HG02870 (cell line): Measurements from ENCODE around the gene TOM1.

Source experiments
- ATAC-seq: cut with Tn5 transposase; IDR thresholded peaks from one replicate; pipeline ENCODE4 v1.9.1; 2021; ENCODE audit warnings: mild to moderate bottlenecking, moderate library complexity; ENCODE audit not compliant: unreplicated experiment

TOM1 gene

DNA sequence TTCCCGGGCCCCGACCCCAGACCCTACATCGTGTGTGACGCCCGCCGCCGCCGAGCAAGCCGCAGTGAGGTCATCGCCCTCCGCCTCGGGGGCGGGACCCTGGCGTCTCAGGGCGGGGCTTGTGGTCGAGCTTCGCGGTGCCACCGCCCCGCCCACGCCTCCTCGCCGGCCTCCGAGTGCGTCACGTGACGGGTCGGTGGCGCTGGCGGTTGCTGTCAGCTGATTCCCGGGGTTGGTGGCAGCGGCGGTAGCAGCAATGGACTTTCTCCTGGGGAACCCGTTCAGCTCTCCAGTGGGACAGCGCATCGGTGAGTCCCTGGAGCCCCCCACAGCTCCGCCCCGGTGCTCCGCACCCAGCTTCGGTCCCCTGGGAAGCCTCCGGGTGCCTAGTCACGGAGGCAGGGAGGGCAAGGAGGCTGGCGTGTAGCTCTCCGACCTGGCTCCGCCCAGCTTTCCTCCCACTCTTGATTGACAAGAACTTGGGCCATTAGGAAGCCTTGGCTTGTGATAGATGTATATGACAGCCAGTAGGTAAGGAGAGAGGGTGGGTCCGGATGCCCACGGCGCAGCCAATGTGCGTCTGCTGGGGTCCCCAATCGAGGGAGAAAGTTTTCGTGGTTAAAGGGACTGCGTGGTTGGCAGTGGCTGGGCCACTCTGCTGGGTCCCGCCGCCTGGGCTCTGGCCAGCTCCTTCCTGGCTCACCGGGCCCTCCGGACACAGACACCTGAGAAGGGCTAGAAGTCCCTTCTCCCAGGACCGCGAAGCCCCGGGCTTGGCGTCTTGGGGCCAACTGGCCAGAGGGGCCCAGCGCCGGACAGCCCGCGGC, at the start of gene TOM1:
Gene TOM1 (plus strand): TSS at position 222 of the 827 bp plus-strand sequence. CDS start 35 bp downstream, at position 257.
- peak; percentile 97 for ATAC-seq

GRCh38 chr22:35250156-35250555, 49.5 kb upstream of the TOM1 start:
- ATAC-seq: no peak

- no peak for ATAC-seq
Measured at GRCh38 chr22:35253946-35254345, 45.7 kb upstream of the TOM1 start.

DNA sequence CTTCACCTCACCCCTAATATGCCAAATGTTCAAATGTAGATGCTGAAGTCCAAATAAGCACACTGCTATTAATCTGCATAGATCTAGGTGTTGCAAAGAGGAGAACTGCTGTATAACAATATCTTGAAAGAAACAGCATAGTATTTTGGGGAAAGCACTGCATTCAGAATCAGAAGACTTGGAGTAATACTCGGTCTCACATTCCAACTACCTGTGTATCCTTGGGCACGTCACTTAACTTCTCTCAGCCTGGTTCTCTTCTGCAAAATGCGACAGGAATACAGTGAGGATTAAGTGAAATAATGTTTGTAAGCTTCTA, 42.7 kb upstream of the TOM1 start:
- ATAC-seq: peak; percentile 6

- ATAC-seq: peak; percentile 89
Measured at GRCh38 chr22:35257321-35258190, 42.1 kb upstream of the TOM1 start, which contains the start of gene HMGXB4. Gene HMGXB4, plus strand, starts transcription at chr22:35257493. Its CDS starts 4,898 bp downstream, at chr22:35262391.

GRCh38 chr22:35258191-35258988, 41.3 kb upstream of the TOM1 start:
- ATAC-seq: no peak

GRCh38 chr22:35264986-35265385, 34.7 kb upstream of the TOM1 start:
- ATAC-seq: no peak

GRCh38 chr22:35266277-35266676, 33.4 kb upstream of the TOM1 start:
- ATAC-seq: no peak

GRCh38 chr22:35269630-35270029, 30.1 kb upstream of the TOM1 start:
- ATAC-seq: no peak

DNA sequence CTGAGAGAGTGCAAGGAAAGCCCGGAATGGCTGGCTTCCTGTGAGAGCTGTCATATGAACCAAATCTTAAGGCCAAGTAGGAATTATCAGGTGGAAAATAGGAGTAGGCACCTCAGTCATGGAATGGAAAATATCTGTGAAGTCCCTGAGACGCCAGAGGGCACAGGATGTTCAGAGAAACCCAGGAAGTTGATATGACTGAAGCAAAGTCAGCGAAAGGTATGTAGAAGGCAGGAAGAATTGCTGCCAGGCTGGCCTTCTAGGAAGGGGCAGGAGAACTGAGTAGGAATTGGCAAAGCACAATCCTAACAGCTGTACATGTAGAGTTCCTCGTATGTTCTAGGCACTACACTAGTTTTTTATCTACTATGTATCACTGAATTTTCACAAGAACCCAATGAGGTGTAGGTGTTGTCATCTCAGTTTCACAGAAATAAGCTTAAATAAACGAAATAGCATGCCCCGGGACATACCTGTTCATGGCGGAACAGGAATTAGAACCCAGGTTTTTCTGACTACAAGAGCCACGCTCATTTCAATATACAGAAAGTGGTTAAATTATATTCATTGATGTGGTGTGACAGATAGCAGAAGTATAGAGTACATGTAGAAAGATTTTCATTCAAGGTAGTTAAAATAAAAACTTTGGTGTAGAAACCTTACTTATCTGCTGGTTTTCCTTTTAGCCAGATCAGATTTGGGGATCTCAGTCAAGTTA, 25.4 kb upstream of the TOM1 start:
- no peak for ATAC-seq

- no peak for ATAC-seq
Measured at GRCh38 chr22:35275580-35275979, 24.1 kb upstream of the TOM1 start.

DNA sequence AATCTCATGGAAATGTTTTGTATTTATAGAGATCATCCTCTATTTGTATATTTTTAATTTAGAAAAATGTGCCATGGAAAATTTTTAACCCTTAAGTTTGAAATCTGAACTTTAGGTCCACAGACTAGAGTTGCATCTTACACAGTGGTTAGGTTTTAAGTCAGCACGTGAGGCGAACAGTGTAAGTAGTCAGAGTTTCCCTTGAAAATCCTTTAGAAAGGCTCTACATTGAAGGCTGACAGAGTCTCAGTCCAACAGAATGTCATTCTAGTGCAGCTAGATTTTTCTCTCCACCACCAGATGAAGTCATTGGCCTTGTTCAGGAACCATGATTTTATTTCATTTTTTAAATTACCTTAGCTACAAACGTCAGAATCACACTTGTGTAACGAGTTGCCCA, 23.7 kb upstream of the TOM1 start:
- ATAC-seq: no peak

- ATAC-seq: no peak
Measured at GRCh38 chr22:35288116-35288515, 11.6 kb upstream of the TOM1 start.

GRCh38 chr22:35292786-35293185, 6.9 kb upstream of the TOM1 start:
- ATAC-seq: no peak

DNA sequence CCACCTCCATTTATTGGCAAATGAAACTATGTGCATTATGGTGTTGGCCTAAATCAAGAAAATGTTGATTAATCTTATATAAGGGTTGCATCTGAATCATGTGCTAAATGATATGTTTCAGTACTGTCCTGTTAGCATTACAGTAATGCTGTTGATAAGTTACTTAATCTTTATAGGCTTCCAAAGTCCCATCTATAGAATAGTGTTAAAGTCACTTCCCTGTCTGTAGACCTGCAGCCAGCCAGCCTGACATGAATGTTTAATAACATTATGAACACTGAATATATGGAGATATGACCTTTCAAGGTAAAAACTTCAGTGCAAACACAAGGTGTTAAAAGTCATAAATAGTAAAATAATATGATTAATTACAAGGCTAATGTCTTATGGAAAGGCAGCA, 3.6 kb upstream of the TOM1 start:
- ATAC-seq: no peak

DNA sequence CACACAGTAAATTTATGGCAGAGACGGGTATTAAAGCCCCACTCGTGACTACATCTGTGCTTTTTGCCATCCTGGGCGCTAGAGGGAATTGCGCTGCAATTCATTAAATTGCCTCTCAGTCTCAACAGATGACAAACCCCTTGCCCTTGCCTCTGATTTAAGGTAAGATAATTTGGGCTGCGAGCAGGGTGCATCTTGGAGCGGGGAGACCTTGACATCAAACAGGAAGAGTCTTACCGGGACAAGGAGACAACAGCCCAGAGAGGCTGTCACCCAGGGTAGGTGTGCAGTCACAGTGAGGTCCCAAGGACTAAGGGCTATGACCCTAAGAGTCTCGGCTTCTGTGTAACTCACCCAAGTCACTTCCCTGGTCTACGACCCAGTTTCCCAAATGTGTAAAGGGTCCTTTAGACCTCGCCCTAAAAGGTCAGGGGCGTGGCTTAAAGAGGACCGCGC, 449 bp upstream of the TOM1 start:
- peak; percentile 14 for ATAC-seq

DNA sequence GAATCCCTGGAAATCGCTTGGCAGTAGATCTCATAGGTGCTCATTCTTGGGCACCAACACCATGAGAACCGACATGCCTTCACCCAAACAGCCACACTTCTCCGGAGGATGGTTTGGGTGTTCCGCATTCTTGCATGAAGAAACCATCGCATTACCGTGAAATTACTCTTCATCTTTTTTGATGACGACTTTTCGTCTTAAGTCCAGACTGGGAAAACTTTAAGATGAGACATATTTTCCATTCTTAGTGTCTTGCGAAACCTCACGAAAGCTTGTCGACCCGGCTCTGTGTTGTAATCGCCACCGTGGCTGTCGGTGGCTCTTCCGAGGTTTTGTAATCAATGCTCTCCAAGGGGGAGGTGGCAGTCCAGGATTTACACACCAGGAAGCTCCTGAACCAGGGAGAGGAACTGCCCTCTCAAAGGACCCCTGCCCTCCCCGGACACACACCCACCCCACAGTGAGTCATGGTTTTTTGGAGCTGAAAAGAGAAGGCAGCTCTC, 1.7 kb downstream of the TOM1 start:
- no peak for ATAC-seq

- no peak for ATAC-seq
Measured at GRCh38 chr22:35303029-35303624, 3.4 kb downstream of the TOM1 start.

GRCh38 chr22:35305525-35306070, 5.9 kb downstream of the TOM1 start:
- no peak for ATAC-seq
